ENCODE data around the gene CHRNA3.

Gene CHRNA3

GRCh38 chr15:78605680-78606079 lies 15.1 kb downstream of the CHRNA3 start:
- no peak overlapping the region for H3K4me3 ChIP-seq (replicated peaks; ENCODE audit: low read depth, low read length)
- no peak for DNase-seq (ENCODE audit: low read depth)
- TF ChIP-seq CTCF (IDR thresholded peaks at IDR 0.05; ENCODE audit: low read length, missing control alignments): no peak

DNA sequence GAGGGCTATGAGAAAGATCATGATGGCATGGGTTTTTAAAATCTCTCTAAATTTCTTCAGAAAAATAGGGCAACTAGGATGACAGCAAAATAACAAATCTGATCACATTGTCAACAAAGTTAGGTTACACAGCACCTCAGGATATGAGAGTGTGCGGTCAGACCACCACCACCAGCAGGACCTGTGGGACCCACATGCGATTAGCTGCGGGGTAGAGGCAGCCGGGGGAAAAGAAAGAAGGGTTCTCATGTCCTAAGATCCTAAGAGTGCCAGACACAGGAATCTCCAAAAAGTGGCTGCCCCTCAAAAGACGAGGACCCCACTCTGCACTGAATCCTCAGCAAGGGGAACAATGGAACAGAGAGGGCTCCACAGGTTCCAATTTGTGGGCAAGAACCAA lies 15.6 kb downstream of the CHRNA3 start:
- no peak for TF ChIP-seq CTCF (IDR thresholded peaks at IDR 0.05; ENCODE audit: low read length, missing control alignments)
- H3K4me3 ChIP-seq (replicated peaks; ENCODE audit: low read depth, low read length): no peak overlapping the region
- no peak for DNase-seq (ENCODE audit: low read depth)

GRCh38 chr15:78604420-78604819 lies 16.4 kb downstream of the CHRNA3 start:
- no peak for TF ChIP-seq CTCF (IDR thresholded peaks at IDR 0.05; ENCODE audit: low read length, missing control alignments)
- no peak overlapping the region for H3K4me3 ChIP-seq (replicated peaks; ENCODE audit: low read depth, low read length)
- no peak for DNase-seq (ENCODE audit: low read depth)

- no peak for TF ChIP-seq CTCF (IDR thresholded peaks at IDR 0.05; ENCODE audit: low read length, missing control alignments)
- no peak for DNase-seq (ENCODE audit: low read depth)
- no peak overlapping the region for H3K4me3 ChIP-seq (replicated peaks; ENCODE audit: low read depth, low read length)
Observed at GRCh38 chr15:78603467-78603866, 17.3 kb downstream of the CHRNA3 start.

- no peak for DNase-seq (ENCODE audit: low read depth)
- no peak for TF ChIP-seq CTCF (IDR thresholded peaks at IDR 0.05; ENCODE audit: low read length, missing control alignments)
- no peak overlapping the region for H3K4me3 ChIP-seq (replicated peaks; ENCODE audit: low read depth, low read length)
Observed at GRCh38 chr15:78599189-78599588, 21.6 kb downstream of the CHRNA3 start.

DNA sequence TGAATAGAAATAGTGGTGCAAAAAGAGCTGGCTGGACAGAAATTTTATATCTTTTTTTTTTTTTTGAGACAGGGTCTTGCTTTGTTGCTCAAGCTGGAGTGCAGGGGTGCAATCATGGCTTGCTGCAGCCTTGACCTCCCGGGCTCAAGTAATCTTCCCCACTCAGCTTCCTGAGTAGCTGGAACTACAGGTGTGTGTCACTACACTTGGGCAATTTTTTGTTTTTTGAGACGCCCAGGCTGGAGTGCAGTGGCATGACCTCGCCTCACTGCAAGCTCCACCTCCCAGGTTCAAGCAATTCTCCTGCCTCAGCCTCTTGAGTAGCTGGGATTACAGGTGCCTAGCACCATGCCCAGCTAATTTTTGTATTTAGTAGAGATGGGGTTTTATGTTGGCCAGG lies 22.4 kb downstream of the CHRNA3 start:
- DNase-seq (ENCODE audit: low read depth): no peak
- no peak overlapping the region for H3K4me3 ChIP-seq (replicated peaks; ENCODE audit: low read depth, low read length)
- TF ChIP-seq CTCF (IDR thresholded peaks at IDR 0.05; ENCODE audit: low read length, missing control alignments): no peak

DNA sequence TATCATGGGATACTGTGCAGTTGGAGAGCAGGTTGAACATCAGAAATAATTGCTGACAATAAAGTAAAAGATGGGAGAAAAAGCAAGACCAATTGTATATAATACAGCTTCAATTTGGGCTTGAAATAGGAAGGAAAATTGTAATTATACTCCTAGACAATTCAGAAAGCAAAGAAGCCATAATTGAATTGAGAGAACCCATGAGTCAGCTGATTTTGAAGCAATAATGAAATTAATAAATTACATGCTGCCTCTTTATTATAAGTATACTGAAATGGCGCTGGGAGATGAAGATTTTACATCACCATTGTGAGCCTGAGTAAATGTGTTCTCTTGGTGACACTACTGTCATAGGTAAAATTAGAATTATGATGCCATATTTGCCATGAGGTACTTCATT lies 23.2 kb downstream of the CHRNA3 start:
- TF ChIP-seq CTCF (IDR thresholded peaks at IDR 0.05; ENCODE audit: low read length, missing control alignments): no peak
- H3K4me3 ChIP-seq (replicated peaks; ENCODE audit: low read depth, low read length): no peak overlapping the region
- DNase-seq (ENCODE audit: low read depth): no peak
